Neutrophil (primary cell): Measurements from ENCODE around the gene PCDHA12.

ENCODE experiments used
- H3K27ac ChIP-seq: fragments of 200-600 bp; sonication (generic); 2 replicates; pipeline ENCODE4 v1.5.1; 2016; ENCODE audit warnings: mild to moderate bottlenecking, moderate library complexity
- H3K27me3 ChIP-seq: fragments of 200-600 bp; sonication (generic); 2 replicates; pipeline ENCODE4 v1.6.0; 2016; ENCODE audit warnings: mild to moderate bottlenecking
- H3K36me3 ChIP-seq: fragments of 200-600 bp; sonication (generic); 2 replicates; pipeline ENCODE4 v1.5.1; 2017
- H3K4me1 ChIP-seq, 2 experiments: fragments of 200-600 bp in 1 of 2; sonication (generic) in 1 of 2; 1 replicate in 1 of 2; 2 replicates in 1 of 2; pipeline versions ENCODE4 v1.5.1 to v1.6.1; 2013 to 2016; ENCODE audit warnings: low read depth in 1 of 2, low read length in 1 of 2, mild to moderate bottlenecking in 1 of 2, moderate library complexity in 1 of 2; ENCODE audit not compliant: control insufficient read depth in 1 of 2, insufficient read depth in 1 of 2
- H3K4me3 ChIP-seq, 2 experiments: fragments of 200-600 bp in 1 of 2; sonication (generic) in 1 of 2; 1 replicate in 1 of 2; 2 replicates in 1 of 2; pipeline ENCODE4 v1.5.1; 2013 to 2016; ENCODE audit warnings: low read depth in 1 of 2, low read length in 1 of 2, mild to moderate bottlenecking in 1 of 2, moderate library complexity in 1 of 2
- H3K9me3 ChIP-seq: fragments of 200-600 bp; sonication (generic); 2 replicates; pipeline ENCODE4 v1.5.1; 2016
- CTCF ChIP-seq: fragments of 200-600 bp; sonication (generic); IDR thresholded peaks from 2 replicates; pipeline ENCODE4 v1.5.1; 2016; ENCODE audit warnings: antibody characterized with exemption

PCDHA12 gene

GRCh38 chr5:140923601-140924000 is 48.5 kb downstream of the PCDHA12 start:
- Histone ChIP-seq H3K27ac (no peak overlapping the region), H3K9me3 (peaks cover 5% of the 10 kb centered on the region), H3K4me1 (no peaks in the 10 kb centered on the region), H3K27me3 (peaks cover 46% of the 10 kb centered on the region), H3K36me3 (no peaks in the 10 kb centered on the region), H3K4me3 (no peak overlapping the region)
- no peak for TF ChIP-seq CTCF

- H3K27me3 ChIP-seq, result peaks cover 50% of the 10 kb centered on the region
These were observed 50.8 kb downstream of the PCDHA12 start, which contains the start of gene PCDHAC1 for GRCh38 chr5:140925806-140926442. Gene PCDHAC1, plus strand, starts transcription at chr5:140926299. Its CDS starts 594 bp downstream, at chr5:140926893.

GRCh38 chr5:140926443-140927227 is 51.5 kb downstream of the PCDHA12 start:
- Histone ChIP-seq H3K9me3 (peaks cover 5% of the 10 kb centered on the region), H3K4me1 (no peaks in the 10 kb centered on the region), H3K27me3 (peaks cover 50% of the 10 kb centered on the region), H3K27ac (no peak overlapping the region), H3K36me3 (no peaks in the 10 kb centered on the region), H3K4me3 (no peak overlapping the region)
- no peak for TF ChIP-seq CTCF

More at GRCh38 chr5:140925806-140926442, 50.8 kb downstream of the PCDHA12 start, which contains the start of gene PCDHAC1:
- H3K4me3 ChIP-seq, result no peak within 1 kb of the TSS
- no peak within 1 kb of the TSS for H3K27ac ChIP-seq
- H3K4me1 ChIP-seq, result no peaks in the 10 kb centered on the region
- TF ChIP-seq CTCF, result no peak
- peaks cover 5% of the 10 kb centered on the region for H3K9me3 ChIP-seq
- H3K36me3 ChIP-seq, result no peaks in the 10 kb centered on the region

- Histone ChIP-seq H3K27ac (no peak overlapping the region), H3K9me3 (peaks cover 5% of the 10 kb centered on the region), H3K36me3 (no peaks in the 10 kb centered on the region), H3K27me3 (peaks cover 50% of the 10 kb centered on the region), H3K4me1 (no peaks in the 10 kb centered on the region), H3K4me3 (no peak overlapping the region)
- TF ChIP-seq CTCF, result no peak
These were observed 52.1 kb downstream of the PCDHA12 start for GRCh38 chr5:140927228-140927573.
